ENCODE results near the gene SCAMP2. TPM values are rescaled to one million over a fixed set of nuclear protein-coding genes. Genes with fewer than 3 reads are reported as not detected.
A peak's percentile ranks its signal among the peaks of the same experiment; 100 is the strongest.

Gene SCAMP2
- total and polyA plus RNA-seq, 5 donors from 2014 or later, result 107 to 194 (median 152) TPM

- H3K4me3 ChIP-seq (ENCODE audit: low read depth, low read length), result peak overlapping the region; percentile 65
- H3K27me3 Mint-ChIP-seq, result no peaks in the 10 kb centered on the region
- no peak for ATAC-seq (ENCODE audit: low read depth in 2 of 2)
These were observed 5.6 kb downstream of the SCAMP2 start for GRCh38 chr15:74867466-74868038.

GRCh38 chr15:74866090-74866489, 7.1 kb downstream of the SCAMP2 start:
- no peaks in the 10 kb centered on the region for H3K9me3 ChIP-seq (ENCODE audit: control insufficient read depth in 2 of 2, low read length in 2 of 2)
- H3K27me3 ChIP-seq (ENCODE audit: control insufficient read depth, insufficient read depth, low read length), result no peaks in the 10 kb centered on the region
- no peaks in the 10 kb centered on the region for H3K9me3 Mint-ChIP-seq
- H3K27ac ChIP-seq (ENCODE audit: insufficient read depth, low read length, poor library complexity, severe bottlenecking), result peak overlapping the region; percentile 47
- H3K36me3 ChIP-seq (ENCODE audit: control insufficient read depth, insufficient read depth, low read length), result peaks cover 19% of the 10 kb centered on the region
- peaks cover 11 to 86% (median 61%) of the 10 kb centered on the region in 4 donors for H3K4me1 Mint-ChIP-seq
- H3K36me3 Mint-ChIP-seq, result peaks cover 29% of the 10 kb centered on the region
- no peak overlapping the region for H3K4me3 ChIP-seq (ENCODE audit: low read depth, low read length)
- H3K4me3 Mint-ChIP-seq, result peak overlapping the region; percentile 1 to 82 (median 36)
- ATAC-seq (ENCODE audit: low read depth in 2 of 2) (no peak), DNase-seq (no peak)
- H3K4me1 ChIP-seq (ENCODE audit: control insufficient read depth, insufficient read depth, low read length, poor library complexity, severe bottlenecking), result peaks cover 65% of the 10 kb centered on the region
- H3K27me3 Mint-ChIP-seq, result no peaks in the 10 kb centered on the region
- H3K27ac Mint-ChIP-seq, result peak overlapping the region; percentile 72 to 98 (median 80)

More at GRCh38 chr15:74867466-74868038, 5.6 kb downstream of the SCAMP2 start:
- H3K27me3 ChIP-seq (ENCODE audit: control insufficient read depth, insufficient read depth, low read length), result no peaks in the 10 kb centered on the region
- H3K36me3 Mint-ChIP-seq, result peaks cover 30% of the 10 kb centered on the region
- no peaks in the 10 kb centered on the region for H3K9me3 Mint-ChIP-seq
- H3K4me3 Mint-ChIP-seq, result peak overlapping the region; percentile 63 to 100 (median 84)
- peaks cover 11 to 94% (median 64%) of the 10 kb centered on the region in 4 donors for H3K4me1 Mint-ChIP-seq
- no peak for DNase-seq
- peaks cover 78% of the 10 kb centered on the region for H3K4me1 ChIP-seq (ENCODE audit: control insufficient read depth, insufficient read depth, low read length, poor library complexity, severe bottlenecking)
- H3K36me3 ChIP-seq (ENCODE audit: control insufficient read depth, insufficient read depth, low read length), result peaks cover 15% of the 10 kb centered on the region
- no peaks in the 10 kb centered on the region for H3K9me3 ChIP-seq (ENCODE audit: control insufficient read depth in 2 of 2, low read length in 2 of 2)
- H3K27ac ChIP-seq (ENCODE audit: insufficient read depth, low read length, poor library complexity, severe bottlenecking), result peak overlapping the region; percentile 48
- H3K27ac Mint-ChIP-seq, result peak overlapping the region; percentile 75 to 92 (median 83)

DNA sequence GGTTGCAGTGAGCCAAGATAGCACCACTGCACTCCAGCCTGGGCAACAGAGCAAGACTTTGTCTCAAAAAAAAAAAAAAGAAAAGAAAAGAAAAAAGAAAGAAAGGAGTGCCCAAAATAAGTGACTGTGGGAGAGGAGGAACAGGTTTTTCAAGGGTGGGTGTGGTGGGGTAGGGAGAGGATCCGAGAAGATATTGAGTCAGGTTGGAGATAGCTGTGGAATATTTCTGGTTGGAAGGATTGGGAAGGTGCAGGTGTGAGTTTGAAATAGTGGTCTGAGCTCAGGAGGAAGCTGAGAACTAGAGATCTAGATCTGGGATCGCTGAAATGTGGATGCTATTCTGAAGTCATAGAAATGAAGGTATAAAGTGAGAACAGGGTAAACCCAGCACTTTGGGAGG, 7.8 kb downstream of the SCAMP2 start:
- Mint-ChIP-seq H3K36me3 (peaks cover 29% of the 10 kb centered on the region), H3K4me3 (peak overlapping the region; percentile 47 to 84 (median 53)), H3K4me1 (peaks cover 11 to 80% (median 55%) of the 10 kb centered on the region in 4 donors), H3K27me3 (no peaks in the 10 kb centered on the region), H3K27ac (peak overlapping the region; percentile 80 to 98 (median 89)), H3K9me3 (no peaks in the 10 kb centered on the region)
- peaks cover 19% of the 10 kb centered on the region for H3K36me3 ChIP-seq (ENCODE audit: control insufficient read depth, insufficient read depth, low read length)
- no peaks in the 10 kb centered on the region for H3K27me3 ChIP-seq (ENCODE audit: control insufficient read depth, insufficient read depth, low read length)
- H3K4me1 ChIP-seq (ENCODE audit: control insufficient read depth, insufficient read depth, low read length, poor library complexity, severe bottlenecking), result peaks cover 57% of the 10 kb centered on the region
- DNase-seq, result no peak
- no peaks in the 10 kb centered on the region for H3K9me3 ChIP-seq (ENCODE audit: control insufficient read depth in 2 of 2, low read length in 2 of 2)
- H3K4me3 ChIP-seq (ENCODE audit: low read depth, low read length), result no peak overlapping the region
- no peak for ATAC-seq (ENCODE audit: low read depth in 2 of 2)
- no peak overlapping the region for H3K27ac ChIP-seq (ENCODE audit: insufficient read depth, low read length, poor library complexity, severe bottlenecking)

DNA sequence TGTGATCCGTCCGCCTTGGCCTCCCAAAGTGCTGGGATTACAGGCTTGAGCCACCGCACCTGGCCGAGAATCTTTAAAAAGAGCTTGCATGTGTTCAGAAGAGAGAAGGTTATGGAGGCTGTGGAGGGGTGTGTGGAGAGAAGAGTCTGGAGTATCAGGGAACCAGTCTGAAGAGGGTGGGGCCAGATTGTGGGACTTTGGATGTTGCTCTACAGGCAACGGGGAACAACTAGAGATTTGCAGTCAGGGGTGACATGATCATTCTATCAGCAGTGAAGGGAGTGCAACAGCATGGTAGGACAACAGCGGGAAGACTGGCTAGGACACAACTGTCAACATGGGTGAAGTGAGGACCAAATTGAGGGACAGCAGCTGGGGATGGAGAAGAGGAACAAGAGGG, 8.9 kb downstream of the SCAMP2 start:
- Mint-ChIP-seq H3K36me3 (peaks cover 30% of the 10 kb centered on the region), H3K4me3 (peak overlapping the region in 3 of 4 donors; percentile 65 to 82 (median 78)), H3K9me3 (no peaks in the 10 kb centered on the region), H3K27ac (peak overlapping the region; percentile 23 to 87 (median 49)), H3K27me3 (no peaks in the 10 kb centered on the region), H3K4me1 (peaks cover 11 to 78% (median 45%) of the 10 kb centered on the region in 4 donors)
- no peak for DNase-seq
- no peak overlapping the region for H3K27ac ChIP-seq (ENCODE audit: insufficient read depth, low read length, poor library complexity, severe bottlenecking)
- H3K4me1 ChIP-seq (ENCODE audit: control insufficient read depth, insufficient read depth, low read length, poor library complexity, severe bottlenecking), result peaks cover 52% of the 10 kb centered on the region
- no peaks in the 10 kb centered on the region for H3K9me3 ChIP-seq (ENCODE audit: control insufficient read depth in 2 of 2, low read length in 2 of 2)
- no peak overlapping the region for H3K4me3 ChIP-seq (ENCODE audit: low read depth, low read length)
- ATAC-seq (ENCODE audit: low read depth in 2 of 2), result no peak
- H3K27me3 ChIP-seq (ENCODE audit: control insufficient read depth, insufficient read depth, low read length), result no peaks in the 10 kb centered on the region
- peaks cover 19% of the 10 kb centered on the region for H3K36me3 ChIP-seq (ENCODE audit: control insufficient read depth, insufficient read depth, low read length)

- H3K9me3 Mint-ChIP-seq, result no peaks in the 10 kb centered on the region
- H3K4me1 Mint-ChIP-seq, result peaks cover 12 to 78% (median 46%) of the 10 kb centered on the region in 4 donors
- peak overlapping the region; percentile 8 to 65 (median 35) for H3K4me3 Mint-ChIP-seq
- no peaks in the 10 kb centered on the region for H3K27me3 ChIP-seq (ENCODE audit: control insufficient read depth, insufficient read depth, low read length)
- H3K27ac ChIP-seq (ENCODE audit: insufficient read depth, low read length, poor library complexity, severe bottlenecking), result no peak overlapping the region
- H3K36me3 ChIP-seq (ENCODE audit: control insufficient read depth, insufficient read depth, low read length), result peaks cover 18% of the 10 kb centered on the region
- H3K9me3 ChIP-seq (ENCODE audit: control insufficient read depth in 2 of 2, low read length in 2 of 2), result no peaks in the 10 kb centered on the region
- DNase-seq (peak in 1 of 3 donors; percentile 24), ATAC-seq (ENCODE audit: low read depth in 2 of 2) (peak; percentile 33 to 42)
- peaks cover 49% of the 10 kb centered on the region for H3K4me1 ChIP-seq (ENCODE audit: control insufficient read depth, insufficient read depth, low read length, poor library complexity, severe bottlenecking)
- peaks cover 34% of the 10 kb centered on the region for H3K36me3 Mint-ChIP-seq
- H3K27me3 Mint-ChIP-seq, result no peaks in the 10 kb centered on the region
- no peak overlapping the region for H3K4me3 ChIP-seq (ENCODE audit: low read depth, low read length)
- peak overlapping the region; percentile 65 to 84 (median 75) for H3K27ac Mint-ChIP-seq
These were observed 9.7 kb downstream of the SCAMP2 start for GRCh38 chr15:74863239-74864056.

DNA sequence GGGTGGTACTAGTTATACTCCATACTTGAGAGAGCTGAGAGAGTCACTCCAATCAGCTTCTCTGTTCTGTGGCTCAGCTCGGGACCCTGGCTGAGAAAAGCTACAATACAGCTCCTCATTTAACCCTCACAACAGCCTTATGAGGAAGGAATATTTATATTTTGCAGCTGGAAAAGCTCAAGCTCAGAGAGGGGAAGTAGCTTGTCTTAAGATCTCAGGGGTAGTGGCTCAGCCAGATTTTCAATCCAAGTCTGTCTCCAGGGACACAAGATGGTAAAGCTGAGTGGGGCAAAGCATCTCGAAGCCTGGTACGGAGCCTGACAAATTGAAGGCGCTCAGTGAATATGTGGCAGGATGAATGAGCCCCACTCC, 14.8 kb downstream of the SCAMP2 start:
- ATAC-seq (ENCODE audit: low read depth in 2 of 2) (no peak), DNase-seq (no peak)
- Histone ChIP-seq H3K27ac (ENCODE audit: insufficient read depth, low read length, poor library complexity, severe bottlenecking) (peak overlapping the region; percentile 3), H3K9me3 (ENCODE audit: control insufficient read depth in 2 of 2, low read length in 2 of 2) (no peaks in the 10 kb centered on the region), H3K4me3 (ENCODE audit: low read depth, low read length) (peak overlapping the region; percentile 1), H3K36me3 (ENCODE audit: control insufficient read depth, insufficient read depth, low read length) (peaks cover 23% of the 10 kb centered on the region), H3K4me1 (ENCODE audit: control insufficient read depth, insufficient read depth, low read length, poor library complexity, severe bottlenecking) (peaks cover 31% of the 10 kb centered on the region), H3K27me3 (ENCODE audit: control insufficient read depth, insufficient read depth, low read length) (no peaks in the 10 kb centered on the region)
- no peaks in the 10 kb centered on the region for H3K9me3 Mint-ChIP-seq
- H3K27me3 Mint-ChIP-seq, result no peaks in the 10 kb centered on the region
- peaks cover 14% of the 10 kb centered on the region for H3K36me3 Mint-ChIP-seq
- peaks cover 10 to 54% (median 26%) of the 10 kb centered on the region in 4 donors for H3K4me1 Mint-ChIP-seq
- peak overlapping the region in 2 of 4 donors; percentile 28 to 72 for H3K4me3 Mint-ChIP-seq
- H3K27ac Mint-ChIP-seq, result peak overlapping the region; percentile 9 to 93 (median 91)

DNA sequence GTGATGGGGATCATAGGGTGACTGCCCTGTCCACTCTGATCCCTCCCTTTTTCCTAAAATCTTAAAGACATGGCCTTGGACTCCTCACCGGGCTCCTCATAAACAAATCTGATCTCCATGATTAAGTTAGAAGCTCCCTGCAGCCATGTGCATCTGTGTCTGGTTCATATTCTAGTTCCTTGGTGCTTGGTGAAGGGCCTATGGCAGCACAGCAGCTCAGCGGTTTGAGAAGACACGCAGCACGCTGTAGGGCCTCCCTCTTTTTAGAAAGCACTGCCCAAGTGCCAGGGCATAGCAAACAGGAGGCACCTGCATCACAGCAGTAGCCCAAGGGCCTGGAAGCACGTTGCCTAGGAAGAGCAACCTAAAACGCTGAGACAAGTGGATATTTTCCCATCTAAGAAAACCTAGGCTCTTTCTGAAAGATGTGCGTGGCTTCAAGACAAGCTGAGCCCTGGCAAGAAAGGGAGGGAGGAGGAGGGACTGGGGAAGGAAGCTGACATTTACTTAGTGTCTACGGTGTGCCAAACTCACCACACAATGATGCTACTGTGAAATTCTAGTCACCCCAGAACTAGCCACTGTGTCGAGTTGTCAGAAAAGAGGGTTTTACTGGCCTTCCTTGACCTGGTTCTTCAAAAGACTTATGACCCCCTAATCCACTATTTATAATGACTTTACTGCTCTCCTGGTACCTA, 15.3 kb downstream of the SCAMP2 start:
- Mint-ChIP-seq H3K4me1 (peaks cover 10 to 52% (median 27%) of the 10 kb centered on the region in 4 donors), H3K9me3 (no peaks in the 10 kb centered on the region), H3K4me3 (peak overlapping the region in 3 of 4 donors; percentile 53 to 72 (median 59)), H3K27ac (peak overlapping the region; percentile 32 to 93 (median 91)), H3K36me3 (peaks cover 20% of the 10 kb centered on the region), H3K27me3 (no peaks in the 10 kb centered on the region)
- H3K27me3 ChIP-seq (ENCODE audit: control insufficient read depth, insufficient read depth, low read length), result no peaks in the 10 kb centered on the region
- DNase-seq (no peak), ATAC-seq (ENCODE audit: low read depth in 2 of 2) (peak; percentile 54 to 67)
- peak overlapping the region; percentile 37 for H3K27ac ChIP-seq (ENCODE audit: insufficient read depth, low read length, poor library complexity, severe bottlenecking)
- H3K36me3 ChIP-seq (ENCODE audit: control insufficient read depth, insufficient read depth, low read length), result peaks cover 29% of the 10 kb centered on the region
- peak overlapping the region; percentile 1 for H3K4me3 ChIP-seq (ENCODE audit: low read depth, low read length)
- H3K9me3 ChIP-seq (ENCODE audit: control insufficient read depth in 2 of 2, low read length in 2 of 2), result no peaks in the 10 kb centered on the region
- peaks cover 29% of the 10 kb centered on the region for H3K4me1 ChIP-seq (ENCODE audit: control insufficient read depth, insufficient read depth, low read length, poor library complexity, severe bottlenecking)
